Naive thymus-derived CD8-positive, alpha-beta T cell (primary cell): ENCODE data around the gene XXYLT1. TPM values are rescaled to one million over a fixed set of nuclear protein-coding genes. Genes with fewer than 3 reads are reported as not detected.
"Not testable (repeated sequence)": the region's sequence is repeated elsewhere in the genome, so short reads cannot be mapped to it uniquely, and the experiment has no call there.

Source experiments
- ATAC-seq, 2 donors: fragments of 150-1000 bp; cut with Tn5 transposase in 1 of 2; sonication (Bioruptor Pico), chemical (Tn5 transposase) in 1 of 2; 1 replicate in 1 of 2; 2 replicates in 1 of 2; pipeline ENCODE4 v1.10.0; 2021; ENCODE audit warnings: mild to moderate bottlenecking in 2 of 2, moderate library complexity in 2 of 2
- POLR2A ChIA-PET: fragments of 350-600 bp; sonication (Branson Sonifier 250); formaldehyde crosslinking; loops from one replicate; lab custom pipeline; 2021; ENCODE audit warnings: antibody characterized with exemption; lab: Charles Lee
- DNase-seq, 10 donors: peaks; one replicate each; pipeline versions ENCODE4 v3.0.0 to v3.0.0-alpha.2; 2020 to 2022
- H3K27ac Mint-ChIP-seq, 10 donors: one replicate each; pipeline ENCODE4 v1.8.0; 2020 to 2022; ENCODE audit warnings: mild to moderate bottlenecking in 10 of 10, mixed read lengths in 10 of 10, moderate library complexity in 4 of 10, inconsistent platforms in 1 of 10
- H3K27me3 Mint-ChIP-seq, 5 donors: one replicate each; pipeline ENCODE4 v1.8.0; 2021 to 2022; ENCODE audit warnings: mixed read lengths in 5 of 5
- H3K36me3 Mint-ChIP-seq, 3 donors: one replicate each; pipeline ENCODE4 v1.8.0; 2020 to 2022; ENCODE audit warnings: mixed read lengths in 3 of 3, mild to moderate bottlenecking in 2 of 3, inconsistent platforms in 1 of 3
- H3K4me1 Mint-ChIP-seq, 4 donors: one replicate each; pipeline ENCODE4 v1.8.0; 2021 to 2022; ENCODE audit warnings: mixed read lengths in 4 of 4
- H3K4me3 Mint-ChIP-seq, 10 donors: one replicate each; pipeline ENCODE4 v1.8.0; 2020 to 2022; ENCODE audit warnings: mild to moderate bottlenecking in 10 of 10, mixed read lengths in 10 of 10, moderate library complexity in 6 of 10, inconsistent platforms in 1 of 10
- H3K9me3 Mint-ChIP-seq, 9 donors: one replicate each; pipeline ENCODE4 v1.8.0; 2020 to 2022; ENCODE audit warnings: mixed read lengths in 9 of 9, mild to moderate bottlenecking in 3 of 9, inconsistent platforms in 1 of 9, moderate library complexity in 1 of 9
- polyA plus RNA-seq, 3 donors: library from polyadenylated mRNA; unstranded; fragments of 300-500 nt; fragmentation: Illumina TruSeq; gene quantifications; one replicate each; pipeline ENCODE4 v1.2.3, GENCODE V29; 2021
- total RNA-seq, 8 experiments: library from RNA in 2 of 8; stranded (reverse) in 2 of 8; gene quantifications; one replicate each; pipeline ENCODE4 v1.2.3 and lab custom pipeline; 2021 to 2026

XXYLT1 gene
- total and polyA plus RNA-seq, 5 experiments from 2014 or later, result 5.4 to 8.3 (median 6.3) TPM

DNA sequence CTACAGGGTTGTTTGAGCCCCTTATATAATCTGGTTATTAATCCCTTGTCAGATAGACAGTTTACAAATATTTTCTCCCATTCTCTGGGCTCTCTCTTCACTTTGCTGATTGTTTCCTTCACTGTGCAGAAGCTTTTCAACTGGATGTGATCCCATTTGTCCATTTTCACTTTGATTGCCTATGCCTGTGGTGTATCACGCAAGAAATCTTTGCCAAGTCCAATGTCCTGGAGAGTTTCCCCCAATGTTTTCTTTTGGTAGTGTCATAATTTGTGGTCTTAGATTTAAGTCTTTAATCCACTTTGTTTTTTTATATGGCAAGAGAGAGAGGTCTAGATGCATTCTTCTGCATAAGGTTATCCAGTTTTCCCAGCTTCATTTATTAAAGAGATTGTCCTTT lies 40.7 kb downstream of the XXYLT1 start:
- Mint-ChIP-seq H3K9me3 (peaks cover 0 to 23% (median 8%) of the 10 kb centered on the region in 9 donors), H3K36me3 (peaks cover 7 to 8% (median 7%) of the 10 kb centered on the region in 3 donors), H3K4me3 (no peak overlapping the region), H3K27ac (no peak overlapping the region), H3K4me1 (peaks cover 18 to 26% (median 21%) of the 10 kb centered on the region in 4 donors), H3K27me3 (no peaks in the 10 kb centered on the region)
- DNase-seq (no peak), ATAC-seq (no peak)
- POLR2A ChIA-PET, result no interaction called here

DNA sequence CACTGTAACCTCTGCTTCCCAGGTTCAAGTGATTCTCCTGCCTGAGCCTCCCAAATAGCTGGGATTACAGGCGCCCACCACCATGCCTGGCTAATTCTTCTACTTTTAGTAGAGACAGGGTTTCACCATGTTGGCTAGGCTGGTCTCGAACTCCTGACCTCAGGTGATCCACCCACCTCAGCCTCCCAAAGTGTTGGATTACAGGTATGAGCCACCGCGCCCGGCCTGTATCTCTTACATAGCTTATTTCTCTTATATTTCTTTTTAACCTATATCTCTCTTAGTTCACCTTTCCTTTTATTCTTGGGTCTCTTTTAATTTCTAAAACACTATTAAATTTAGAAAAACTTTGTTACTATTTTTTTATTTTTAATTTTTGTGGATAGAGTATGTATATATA lies 42.1 kb downstream of the XXYLT1 start:
- H3K4me1 Mint-ChIP-seq, result peaks cover 18 to 26% (median 19%) of the 10 kb centered on the region in 4 donors
- H3K27me3 Mint-ChIP-seq, POLR2A ChIA-PET, H3K36me3 Mint-ChIP-seq, H3K4me3 Mint-ChIP-seq, ATAC-seq: not testable (repeated sequence)
- peak overlapping the region in 2 of 10 donors; percentile 46 to 58 for H3K27ac Mint-ChIP-seq
- peaks cover 0 to 23% (median 8%) of the 10 kb centered on the region in 9 donors for H3K9me3 Mint-ChIP-seq
- DNase-seq, result peak in 1 of 10 donors; percentile 3

DNA sequence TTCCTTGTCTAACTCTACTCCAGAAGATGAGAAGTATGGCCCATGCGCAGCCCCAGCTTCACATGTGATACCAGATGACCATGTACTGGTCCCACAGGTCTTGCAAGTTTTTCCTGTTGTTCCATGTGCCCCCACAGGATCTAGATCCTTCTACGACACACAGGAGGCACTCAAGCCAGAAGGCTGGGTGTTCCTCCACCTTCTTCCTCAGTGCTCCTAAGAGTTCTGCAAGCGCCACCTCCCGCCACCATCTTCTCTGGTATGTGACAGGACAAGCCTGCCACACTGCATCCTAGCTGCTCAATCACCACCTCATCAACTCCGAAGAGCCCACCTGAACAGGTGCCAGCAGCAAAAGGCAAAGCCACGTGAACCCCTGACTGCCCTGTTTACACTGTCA lies 43.1 kb downstream of the XXYLT1 start:
- no peak for ATAC-seq
- DNase-seq, result peak in 1 of 10 donors; percentile 10

DNA sequence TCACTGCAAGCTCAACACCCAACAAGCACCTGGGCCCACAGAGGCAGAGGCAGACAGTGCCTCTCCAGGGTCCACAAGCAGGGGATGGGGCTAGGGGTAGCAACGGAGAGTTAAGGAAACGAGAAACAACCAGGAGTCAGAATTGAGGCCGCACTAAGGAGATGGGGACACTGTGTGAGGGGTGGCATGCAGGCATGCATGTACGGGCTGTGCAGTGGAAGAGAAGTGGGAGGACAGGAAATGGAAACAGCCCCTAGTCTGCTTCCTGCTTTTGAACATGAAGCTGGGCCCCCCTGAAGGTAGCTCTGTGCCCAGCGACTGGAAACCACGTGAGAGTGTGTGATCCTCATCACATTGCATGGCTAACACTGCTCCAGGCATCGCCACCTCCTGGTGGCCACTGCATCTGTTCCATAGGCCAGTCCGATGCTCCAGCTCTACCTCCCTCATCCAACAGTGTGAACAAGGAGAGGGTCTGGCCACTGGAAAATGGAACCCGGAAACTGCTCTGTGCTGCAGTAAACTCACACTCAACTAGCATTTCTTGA lies 44.0 kb downstream of the XXYLT1 start:
- Mint-ChIP-seq H3K4me1 (peaks cover 18 to 26% (median 20%) of the 10 kb centered on the region in 4 donors), H3K36me3 (peaks cover 2 to 21% (median 11%) of the 10 kb centered on the region in 3 donors), H3K27ac (peak overlapping the region in 7 of 10 donors; percentile 23 to 78 (median 53)), H3K27me3 (no peaks in the 10 kb centered on the region), H3K4me3 (peak overlapping the region in 6 of 10 donors; percentile 6 to 44 (median 23)), H3K9me3 (peaks cover 0 to 9% (median 2%) of the 10 kb centered on the region in 9 donors)
- peak; percentile 56 to 59 for ATAC-seq
- POLR2A ChIA-PET, result interaction anchor here (0.5 kb wide), 1 partner anchor 833 kb away, joined by 5 read pairs; no protein-coding TSS in a partner anchor
- no peak for DNase-seq

More for the DNA sequence above, 43.1 kb downstream of the XXYLT1 start:
- H3K27ac Mint-ChIP-seq, result peak overlapping the region in 9 of 10 donors; percentile 23 to 72 (median 53)
- H3K36me3 Mint-ChIP-seq, result peaks cover 7 to 15% (median 11%) of the 10 kb centered on the region in 3 donors
- H3K4me1 Mint-ChIP-seq, result peaks cover 18 to 26% (median 20%) of the 10 kb centered on the region in 4 donors
- POLR2A ChIA-PET, result no interaction called here
- H3K27me3 Mint-ChIP-seq, result no peaks in the 10 kb centered on the region
- peaks cover 0 to 15% (median 4%) of the 10 kb centered on the region in 9 donors for H3K9me3 Mint-ChIP-seq
- H3K4me3 Mint-ChIP-seq, result peak overlapping the region in 1 of 10 donors; percentile 37

DNA sequence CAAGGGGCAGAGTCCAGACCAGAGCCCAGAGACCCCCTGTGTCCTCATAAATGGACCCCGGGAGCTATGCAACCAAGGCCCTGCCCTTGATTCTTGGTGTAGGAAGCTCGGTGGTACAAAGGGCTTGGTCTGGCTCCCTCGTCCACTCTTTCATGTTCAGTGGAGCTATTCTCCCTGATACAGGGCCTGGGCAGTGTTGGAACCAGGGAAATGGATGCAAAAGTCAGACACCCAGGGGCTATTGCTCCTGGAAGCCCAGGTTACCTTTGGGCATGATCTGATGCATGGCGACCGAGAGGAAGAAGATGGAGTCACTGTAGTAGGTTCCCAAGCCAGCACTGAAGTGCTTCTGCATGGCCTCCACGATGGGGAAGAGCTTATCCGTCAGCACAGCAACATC lies 44.5 kb downstream of the XXYLT1 start:
- Mint-ChIP-seq H3K27ac (peak overlapping the region in 4 of 10 donors; percentile 36 to 78 (median 65)), H3K9me3 (peaks cover 0 to 6% (median 0%) of the 10 kb centered on the region in 9 donors), H3K36me3 (peaks cover 0 to 21% (median 11%) of the 10 kb centered on the region in 3 donors), H3K4me1 (peaks cover 18 to 26% (median 20%) of the 10 kb centered on the region in 4 donors), H3K4me3 (peak overlapping the region in 2 of 10 donors; percentile 35 to 36), H3K27me3 (no peaks in the 10 kb centered on the region)
- POLR2A ChIA-PET, result interaction anchor here (0.5 kb wide), 1 partner anchor 832 kb away, joined by 5 read pairs; no protein-coding TSS in a partner anchor
- DNase-seq (peak in 1 of 10 donors; percentile 2), ATAC-seq (no peak)

DNA sequence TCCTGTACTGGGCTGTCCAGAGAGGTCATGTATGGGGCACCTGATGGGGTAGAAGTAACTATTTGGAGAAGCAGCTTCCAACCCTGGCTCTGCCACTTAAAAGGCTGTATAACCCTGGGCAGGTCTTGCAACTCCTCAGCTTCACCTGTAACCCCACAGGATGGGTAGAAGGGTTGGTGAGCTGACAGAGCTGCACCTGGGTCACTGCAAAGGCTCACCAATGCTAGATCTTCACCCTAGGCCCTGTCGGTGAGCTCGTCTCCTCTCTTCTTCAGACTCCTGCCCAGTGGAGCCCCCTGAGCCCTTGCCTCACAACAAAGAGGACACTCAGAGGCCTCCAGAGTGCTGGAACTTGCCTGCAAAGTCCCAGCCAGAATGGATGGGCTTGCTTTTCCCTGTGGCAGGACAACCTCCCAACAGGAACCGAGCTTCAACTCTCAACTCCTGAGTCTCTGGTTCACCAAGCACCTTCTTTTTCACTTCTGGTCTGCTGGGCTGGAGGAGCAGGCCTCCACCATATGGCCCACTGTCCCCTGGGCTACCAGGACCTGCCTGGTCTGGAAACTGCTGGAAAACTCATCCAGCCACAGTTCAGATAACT lies 45.9 kb downstream of the XXYLT1 start:
- DNase-seq (no peak), ATAC-seq (no peak)
- H3K27ac Mint-ChIP-seq, result peak overlapping the region in 2 of 10 donors; percentile 45 to 72
- no peaks in the 10 kb centered on the region for H3K27me3 Mint-ChIP-seq
- peaks cover 18 to 26% (median 20%) of the 10 kb centered on the region in 4 donors for H3K4me1 Mint-ChIP-seq
- H3K4me3 Mint-ChIP-seq, result no peak overlapping the region
- H3K36me3 Mint-ChIP-seq, result peaks cover 0 to 28% (median 17%) of the 10 kb centered on the region in 3 donors
- POLR2A ChIA-PET, result no interaction called here
- peaks cover 0 to 3% (median 0%) of the 10 kb centered on the region in 9 donors for H3K9me3 Mint-ChIP-seq

DNA sequence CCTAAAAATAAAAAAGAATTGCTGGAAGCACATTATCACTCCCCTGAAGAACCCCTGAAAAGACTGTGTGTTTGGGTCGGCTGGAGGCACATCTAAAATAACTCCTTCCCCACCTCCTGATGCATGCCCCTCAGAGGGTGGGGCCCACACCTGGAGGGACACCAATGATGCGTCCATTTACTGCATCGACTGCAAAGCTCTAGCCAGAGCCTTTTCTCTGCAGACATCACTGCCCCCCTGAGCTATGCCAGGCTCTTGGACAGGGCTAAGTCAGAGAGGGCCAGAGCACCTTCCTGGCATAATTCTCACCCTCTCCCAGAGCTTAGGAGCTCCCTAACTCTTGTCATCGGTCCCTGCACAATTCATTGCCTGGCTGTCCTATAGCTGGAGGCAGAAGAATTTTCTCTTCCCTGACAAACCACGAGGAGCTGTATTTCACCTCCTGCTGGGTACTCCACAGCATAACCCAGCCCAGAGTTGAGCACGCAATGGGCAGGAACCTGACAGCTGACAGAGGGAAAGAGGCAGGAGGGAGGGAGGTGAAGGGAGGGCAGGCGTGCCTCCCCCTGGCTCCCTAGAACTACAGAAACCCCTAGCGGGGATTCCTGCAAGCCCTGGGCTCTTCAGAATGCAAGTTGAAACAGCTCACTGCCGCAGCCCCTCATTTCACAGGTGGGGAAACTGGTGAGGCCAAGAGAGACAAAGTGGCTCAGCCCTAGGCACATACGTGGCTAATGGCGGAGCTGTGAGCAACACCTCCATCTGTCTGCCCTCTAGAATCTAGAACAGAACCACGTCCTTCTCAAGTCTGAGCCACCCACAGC lies 46.6 kb downstream of the XXYLT1 start:
- peaks cover 18 to 26% (median 20%) of the 10 kb centered on the region in 4 donors for H3K4me1 Mint-ChIP-seq
- POLR2A ChIA-PET, result no interaction called here
- peaks cover under 1 to 28% (median 20%) of the 10 kb centered on the region in 3 donors for H3K36me3 Mint-ChIP-seq
- H3K4me3 Mint-ChIP-seq, result no peak overlapping the region
- peak in 1 of 10 donors; percentile 7 for DNase-seq
- H3K27ac Mint-ChIP-seq, result no peak overlapping the region
- peaks cover 0 to 2% (median 0%) of the 10 kb centered on the region in 9 donors for H3K9me3 Mint-ChIP-seq
- ATAC-seq, result no peak
- H3K27me3 Mint-ChIP-seq, result no peaks in the 10 kb centered on the region

DNA sequence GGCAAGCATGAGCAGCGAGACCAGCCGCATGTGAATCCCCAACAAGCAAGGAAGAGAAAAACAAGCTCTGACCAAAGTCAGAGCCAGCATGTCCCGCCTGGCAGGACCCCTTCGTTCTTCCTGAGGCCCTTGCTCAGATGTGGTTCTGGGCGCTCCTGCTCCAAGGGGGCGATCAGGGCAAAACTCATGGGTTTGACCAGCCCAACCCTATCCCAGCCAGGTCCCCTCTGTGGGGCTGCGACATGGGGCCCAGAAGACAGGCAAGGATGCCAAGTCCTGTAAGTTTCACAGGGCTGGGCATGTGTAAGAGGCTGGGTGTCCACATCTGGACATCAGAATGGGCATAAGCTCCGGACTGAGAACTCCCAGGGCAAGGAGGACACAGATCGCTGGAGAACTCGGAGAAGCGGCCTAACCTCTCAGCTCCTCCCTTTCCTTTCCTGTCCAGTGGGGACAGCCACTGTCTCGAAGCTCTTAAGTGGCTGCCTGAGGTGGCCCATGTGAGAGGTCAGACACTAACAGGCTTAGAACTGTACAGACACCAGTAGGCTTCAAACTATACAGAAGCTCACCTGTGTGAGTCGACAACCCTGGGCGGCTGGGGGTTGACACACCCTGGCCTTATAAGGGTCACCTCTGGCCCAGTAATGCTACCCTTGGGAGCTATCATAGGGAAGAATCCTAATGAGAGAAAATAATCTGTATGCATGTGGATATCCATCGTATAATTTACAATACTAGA lies 48.9 kb downstream of the XXYLT1 start:
- peak overlapping the region in 1 of 10 donors; percentile 56 for H3K27ac Mint-ChIP-seq
- peaks cover 5 to 31% (median 23%) of the 10 kb centered on the region in 3 donors for H3K36me3 Mint-ChIP-seq
- no peaks in the 10 kb centered on the region for H3K27me3 Mint-ChIP-seq
- POLR2A ChIA-PET, result interaction anchor here (0.7 kb wide), 1 partner anchor 163 kb away, joined by 4 read pairs; no protein-coding TSS in a partner anchor
- H3K4me1 Mint-ChIP-seq, result peaks cover 8 to 13% (median 8%) of the 10 kb centered on the region in 4 donors
- H3K4me3 Mint-ChIP-seq, result no peak overlapping the region
- DNase-seq (peak in 1 of 10 donors; percentile 7), ATAC-seq (no peak)
- H3K9me3 Mint-ChIP-seq, result peaks cover 0 to 5% (median 2%) of the 10 kb centered on the region in 9 donors

DNA sequence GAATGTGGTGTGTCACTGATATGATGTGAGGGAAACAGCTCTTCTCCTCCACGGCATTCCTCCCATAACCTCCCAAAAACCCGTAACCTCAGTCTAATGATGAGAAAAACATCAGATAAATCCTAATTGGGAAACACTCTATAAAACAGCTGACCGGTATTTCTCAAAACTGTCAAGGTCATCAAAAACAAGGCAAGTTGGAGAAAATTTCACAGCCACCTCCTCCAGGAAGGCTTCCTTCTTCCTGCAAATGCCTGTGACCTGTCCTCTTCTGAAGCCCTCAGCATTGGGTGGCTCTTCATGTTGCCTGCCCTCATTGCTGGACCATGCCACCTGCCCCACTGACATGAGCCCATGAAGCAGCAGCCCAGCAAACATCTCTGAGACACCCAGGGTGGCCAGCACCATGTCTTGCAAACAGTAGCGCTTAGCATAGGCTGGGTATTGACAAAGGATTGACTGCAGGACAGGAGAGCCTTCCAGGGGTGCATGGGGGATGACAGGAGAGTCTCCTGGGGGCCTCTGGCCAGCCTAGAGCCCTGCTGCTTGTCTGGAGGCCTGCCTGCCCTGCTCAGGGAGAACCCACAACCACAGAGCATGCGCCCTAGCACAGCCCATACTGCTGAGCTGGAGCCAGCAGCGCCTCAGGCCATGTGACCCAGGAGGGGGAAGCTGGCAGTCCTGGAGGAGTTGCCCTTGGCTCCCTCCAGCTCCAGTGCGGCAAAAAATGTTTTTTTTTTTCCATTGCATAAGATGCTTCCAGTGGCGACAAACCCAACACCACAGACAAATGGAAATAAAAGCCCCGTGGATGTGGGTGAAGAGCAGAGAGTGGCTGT lies 49.7 kb downstream of the XXYLT1 start:
- H3K27ac Mint-ChIP-seq, result peak overlapping the region in 1 of 10 donors; percentile 56
- peaks cover 0 to 5% (median 2%) of the 10 kb centered on the region in 9 donors for H3K9me3 Mint-ChIP-seq
- POLR2A ChIA-PET, result no interaction called here
- peak in 1 of 10 donors; percentile 9 for DNase-seq
- no peak for ATAC-seq
- H3K4me1 Mint-ChIP-seq, result peaks cover 0 to 4% (median 2%) of the 10 kb centered on the region in 4 donors
- no peak overlapping the region for H3K4me3 Mint-ChIP-seq
- no peaks in the 10 kb centered on the region for H3K27me3 Mint-ChIP-seq
- H3K36me3 Mint-ChIP-seq, result peaks cover 5 to 31% (median 23%) of the 10 kb centered on the region in 3 donors

DNA sequence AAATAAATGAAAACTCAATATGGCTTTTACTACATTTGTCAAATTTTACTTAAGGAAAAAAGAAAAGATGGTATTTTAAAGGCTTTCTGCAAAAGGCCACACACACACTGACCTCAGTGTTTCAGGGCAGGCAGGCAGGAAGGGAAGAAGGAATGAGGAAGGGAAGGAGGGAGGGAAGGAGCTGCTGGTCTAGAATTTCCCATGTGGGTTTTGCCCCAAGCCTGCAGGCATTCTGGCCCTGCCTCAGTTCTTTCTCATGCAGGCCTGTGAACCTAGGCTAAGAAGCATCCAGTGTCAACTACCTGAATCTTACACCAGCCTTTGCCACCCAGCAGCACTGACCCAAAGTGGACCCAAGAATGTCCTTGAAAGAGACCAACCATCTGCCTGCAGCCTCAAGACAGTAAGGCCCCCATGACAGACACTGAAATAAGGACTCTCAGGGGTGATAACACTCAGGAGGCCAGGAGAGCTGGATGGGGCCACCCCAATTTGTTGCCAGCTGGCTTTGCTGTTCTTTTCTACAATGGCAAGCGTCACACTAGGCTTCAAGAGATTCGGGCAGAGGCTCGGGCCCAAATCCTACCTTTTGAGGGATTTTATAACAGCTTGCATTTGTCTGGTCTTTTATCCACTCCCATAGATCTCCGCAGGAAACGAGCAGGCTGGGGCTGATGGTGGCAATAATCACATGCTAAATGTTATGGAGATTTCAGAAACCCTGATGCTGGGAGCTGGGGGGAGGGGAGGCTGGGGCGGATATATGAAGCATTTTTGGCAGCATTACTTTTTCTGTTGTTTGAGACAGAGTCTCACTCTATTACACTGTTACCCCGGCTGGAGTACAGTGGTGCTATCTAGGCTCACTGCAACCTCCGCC lies 51.4 kb downstream of the XXYLT1 start:
- DNase-seq (no peak), ATAC-seq (no peak)
- no peaks in the 10 kb centered on the region for H3K27me3 Mint-ChIP-seq
- H3K4me3 Mint-ChIP-seq, result no peak overlapping the region
- no peak overlapping the region for H3K27ac Mint-ChIP-seq
- peaks cover 0 to 2% (median 0%) of the 10 kb centered on the region in 4 donors for H3K4me1 Mint-ChIP-seq
- peaks cover 0 to 8% (median 2%) of the 10 kb centered on the region in 9 donors for H3K9me3 Mint-ChIP-seq
- POLR2A ChIA-PET, result no interaction called here
- peaks cover 5 to 21% (median 19%) of the 10 kb centered on the region in 3 donors for H3K36me3 Mint-ChIP-seq
